Type B pancreatic cell (in vitro differentiated cells): ENCODE results near the gene FUT3. TPM values are rescaled to one million over a fixed set of nuclear protein-coding genes. Genes with fewer than 3 reads are reported as not detected.

ENCODE experiments used
- DNase-seq: peaks from one replicate; pipeline ENCODE4 v3.0.0; 2021; ENCODE audit warnings: mixed read lengths; ENCODE audit not compliant: unreplicated experiment; ENCODE audit errors: extremely low spot score
- H3K27ac Mint-ChIP-seq: 2 replicates; pipeline ENCODE4 v1.8.0; 2021; ENCODE audit warnings: mild to moderate bottlenecking, mixed read lengths
- H3K27me3 Mint-ChIP-seq: 2 replicates; pipeline ENCODE4 v1.8.0; 2021; ENCODE audit warnings: mixed read lengths
- H3K36me3 Mint-ChIP-seq: 2 replicates; pipeline ENCODE4 v1.8.0; 2021; ENCODE audit warnings: mixed read lengths
- H3K4me1 Mint-ChIP-seq: one replicate; pipeline ENCODE4 v1.8.0; 2021; ENCODE audit warnings: mixed read lengths; ENCODE audit not compliant: unreplicated experiment
- H3K4me3 Mint-ChIP-seq: 2 replicates; pipeline ENCODE4 v1.8.0; 2021; ENCODE audit warnings: mild to moderate bottlenecking, mixed read lengths
- H3K9me3 Mint-ChIP-seq: 2 replicates; pipeline ENCODE4 v1.8.0; 2021; ENCODE audit warnings: mixed read lengths
- CTCF ChIP-seq: fragments of 200-600 bp; sonication (generic); conservative IDR thresholded peaks from 2 replicates; pipeline ENCODE4 v1.5.0; 2021; ENCODE audit warnings: antibody characterized with exemption, mild to moderate bottlenecking
- total RNA-seq: library from RNA; stranded (reverse); gene quantifications from 2 replicates; pipeline ENCODE4 v1.2.1, GENCODE V29; 2021; ENCODE audit warnings: low replicate concordance

Gene FUT3
- total RNA-seq, 1 donor from 2014 or later: 6.6 TPM

GRCh38 chr19:5882421-5882968 is 31.2 kb upstream of the FUT3 start:
- H3K36me3 Mint-ChIP-seq: no peaks in the 10 kb centered on the region
- no peak for DNase-seq
- H3K27me3 Mint-ChIP-seq: no peaks in the 10 kb centered on the region
- H3K27ac Mint-ChIP-seq: no peak overlapping the region
- no peak for TF ChIP-seq CTCF
- H3K9me3 Mint-ChIP-seq: no peaks in the 10 kb centered on the region
- no peak overlapping the region for H3K4me3 Mint-ChIP-seq
- peaks cover 13% of the 10 kb centered on the region for H3K4me1 Mint-ChIP-seq

GRCh38 chr19:5881543-5882299 is 30.5 kb upstream of the FUT3 start:
- H3K36me3 Mint-ChIP-seq: no peaks in the 10 kb centered on the region
- no peak for TF ChIP-seq CTCF
- H3K4me1 Mint-ChIP-seq: peaks cover 13% of the 10 kb centered on the region
- DNase-seq: no peak
- H3K4me3 Mint-ChIP-seq: no peak overlapping the region
- no peaks in the 10 kb centered on the region for H3K27me3 Mint-ChIP-seq
- no peaks in the 10 kb centered on the region for H3K9me3 Mint-ChIP-seq
- no peak overlapping the region for H3K27ac Mint-ChIP-seq

- no peaks in the 10 kb centered on the region for H3K9me3 Mint-ChIP-seq
- DNase-seq: no peak
- H3K27me3 Mint-ChIP-seq: no peaks in the 10 kb centered on the region
- no peaks in the 10 kb centered on the region for H3K36me3 Mint-ChIP-seq
- H3K4me1 Mint-ChIP-seq: peaks cover 18% of the 10 kb centered on the region
- no peak for TF ChIP-seq CTCF
- no peak overlapping the region for H3K4me3 Mint-ChIP-seq
- H3K27ac Mint-ChIP-seq: no peak overlapping the region
These were observed 29.4 kb upstream of the FUT3 start for GRCh38 chr19:5880604-5881078.

GRCh38 chr19:5880196-5880595 is 28.9 kb upstream of the FUT3 start:
- Mint-ChIP-seq H3K4me3 (no peak overlapping the region), H3K36me3 (no peaks in the 10 kb centered on the region)

GRCh38 chr19:5877882-5878281 is 26.6 kb upstream of the FUT3 start:
- Mint-ChIP-seq H3K27me3 (no peaks in the 10 kb centered on the region), H3K36me3 (no peaks in the 10 kb centered on the region), H3K9me3 (no peaks in the 10 kb centered on the region), H3K4me3 (no peak overlapping the region), H3K4me1 (peaks cover 9% of the 10 kb centered on the region), H3K27ac (no peak overlapping the region)
- no peak for TF ChIP-seq CTCF
- DNase-seq: no peak

More at GRCh38 chr19:5880196-5880595, 28.9 kb upstream of the FUT3 start:
- no peak for DNase-seq
- no peaks in the 10 kb centered on the region for H3K9me3 Mint-ChIP-seq
- H3K27me3 Mint-ChIP-seq: no peaks in the 10 kb centered on the region
- H3K4me1 Mint-ChIP-seq: peaks cover 15% of the 10 kb centered on the region
- no peak for TF ChIP-seq CTCF
- H3K27ac Mint-ChIP-seq: no peak overlapping the region
